ENCODE measurements around the gene HOXC4. TPM values are rescaled to one million over a fixed set of nuclear protein-coding genes. Genes with fewer than 3 reads are reported as not detected.
A peak's percentile ranks its signal among the peaks of the same experiment; 100 is the strongest.

The HOXC4 gene
- total and polyA plus RNA-seq, 2 experiments from 2014 or later, result 2.2 to 3.1 TPM

DNA sequence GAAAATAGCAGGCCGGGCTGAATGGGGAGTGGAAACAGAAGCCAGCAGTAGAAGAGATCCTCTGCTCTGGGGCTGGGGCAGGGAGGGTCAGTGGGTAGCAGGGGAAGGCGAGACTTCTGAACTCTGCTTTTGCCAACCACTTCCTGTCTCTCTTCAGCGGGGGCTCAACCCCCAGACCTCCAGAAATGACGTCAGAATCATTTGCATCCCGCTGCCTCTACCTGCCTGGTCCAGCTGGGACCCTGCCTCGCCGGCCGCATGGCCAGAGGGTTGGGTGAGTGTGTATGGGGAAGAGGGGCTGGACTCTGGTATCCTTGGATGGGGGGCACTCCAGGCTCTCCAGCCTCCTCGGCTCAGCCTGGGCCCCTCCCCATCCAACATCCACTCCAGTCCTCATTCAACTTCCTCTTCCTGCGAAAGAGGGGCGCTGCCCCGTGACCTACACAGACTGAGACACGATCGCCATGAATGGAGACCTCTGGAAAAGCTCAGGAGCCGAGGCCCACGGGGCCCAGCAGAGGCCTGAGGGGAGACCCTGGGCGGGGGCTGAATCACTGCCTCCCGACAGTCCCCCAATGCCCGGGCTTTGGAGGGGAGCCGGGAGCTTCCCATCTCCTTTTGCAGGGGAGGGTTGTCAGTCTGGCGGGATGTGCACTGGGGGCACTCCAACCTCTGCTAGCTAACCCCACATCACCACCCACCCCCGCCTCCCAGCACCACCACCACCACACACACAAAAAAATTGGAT, 458 bp upstream of the HOXC4 start:
- peak; percentile 46 for DNase-seq

DNA sequence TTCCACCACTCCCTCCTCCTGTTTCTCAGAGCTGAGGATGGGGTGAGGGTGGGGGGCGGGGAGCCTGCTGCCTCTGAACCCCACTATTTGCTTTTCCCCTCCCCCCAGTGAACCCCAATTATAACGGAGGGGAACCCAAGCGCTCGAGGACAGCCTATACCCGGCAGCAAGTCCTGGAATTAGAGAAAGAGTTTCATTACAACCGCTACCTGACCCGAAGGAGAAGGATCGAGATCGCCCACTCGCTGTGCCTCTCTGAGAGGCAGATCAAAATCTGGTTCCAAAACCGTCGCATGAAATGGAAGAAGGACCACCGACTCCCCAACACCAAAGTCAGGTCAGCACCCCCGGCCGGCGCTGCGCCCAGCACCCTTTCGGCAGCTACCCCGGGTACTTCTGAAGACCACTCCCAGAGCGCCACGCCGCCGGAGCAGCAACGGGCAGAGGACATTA, 1.1 kb downstream of the HOXC4 start:
- H4K20me1 ChIP-seq (ENCODE audit: insufficient read depth), result no peaks in the 10 kb centered on the region
- in situ Hi-C loops (cut with MboI), result no loop called here
- peaks cover 16% of the 10 kb centered on the region for H3K4me1 ChIP-seq (ENCODE audit: insufficient read depth)
- H3K4me2 ChIP-seq (ENCODE audit: unreplicated experiment), result peak overlapping the region; percentile 100
- peak; percentile 44 for DNase-seq
- peak overlapping the region; percentile 93 for H3K4me3 ChIP-seq
- no peaks in the 10 kb centered on the region for H3K9me3 ChIP-seq (ENCODE audit: low read depth)
- 6 to 10% methylated on average over 19 to 24 of the region's 24 CpGs for WGBS, 2 experiments (ENCODE audit: low coverage in 1 of 2, low lambda C conversion rate in 2 of 2, missing lambda C conversion rate in 2 of 2)
- H3K27me3 ChIP-seq (replicated peaks; ENCODE audit: insufficient read depth), result no peaks in the 10 kb centered on the region
- H3K36me3 ChIP-seq (ENCODE audit: low read depth), result no peaks in the 10 kb centered on the region
- H3K79me2 ChIP-seq (ENCODE audit: insufficient read depth), result peaks cover 33% of the 10 kb centered on the region
- peak overlapping the region; percentile 89 for H3K9ac ChIP-seq
- no peaks in the 10 kb centered on the region for H3F3A ChIP-seq (ENCODE audit: insufficient read depth)
- TF ChIP-seq EZH2 (IDR thresholded peaks at IDR 0.05; ENCODE audit: insufficient read depth, poor library complexity, severe bottlenecking), result no peak
- TF ChIP-seq EZH2phosphoT487 (IDR thresholded peaks at IDR 0.05; ENCODE audit: insufficient read depth, low read depth), result no peak
- no peaks in the 10 kb centered on the region for H3K9me2 ChIP-seq (ENCODE audit: insufficient read depth)
- peak overlapping the region; percentile 98 for H2AFZ ChIP-seq
- H3K27ac ChIP-seq, result no peak overlapping the region

More for the DNA sequence above, 458 bp upstream of the HOXC4 start:
- Histone ChIP-seq H3K9me3 (ENCODE audit: low read depth) (no peaks in the 10 kb centered on the region), H3K36me3 (ENCODE audit: low read depth) (no peaks in the 10 kb centered on the region), H3K79me2 (ENCODE audit: insufficient read depth) (peaks cover 33% of the 10 kb centered on the region), H3K4me1 (ENCODE audit: insufficient read depth) (peaks cover 16% of the 10 kb centered on the region), H4K20me1 (ENCODE audit: insufficient read depth) (no peaks in the 10 kb centered on the region), H3K9ac (peak overlapping the region; percentile 89), H3K9me2 (ENCODE audit: insufficient read depth) (no peaks in the 10 kb centered on the region), H2AFZ (peak overlapping the region; percentile 98), H3K27ac (peak overlapping the region; percentile 46), H3K4me3 (peak overlapping the region; percentile 93), H3K27me3 (replicated peaks; ENCODE audit: insufficient read depth) (no peaks in the 10 kb centered on the region), H3K4me2 (ENCODE audit: unreplicated experiment) (peak overlapping the region; percentile 100), H3F3A (ENCODE audit: insufficient read depth) (no peaks in the 10 kb centered on the region)
- in situ Hi-C loops (cut with MboI), result no loop called here
- WGBS, 2 experiments (ENCODE audit: low coverage in 1 of 2, low lambda C conversion rate in 2 of 2, missing lambda C conversion rate in 2 of 2), result 3 to 10% methylated on average over 21 to 22 of the region's 22 CpGs
- TF ChIP-seq EZH2phosphoT487 (IDR thresholded peaks at IDR 0.05; ENCODE audit: insufficient read depth, low read depth), result no peak
- no peak for TF ChIP-seq EZH2 (IDR thresholded peaks at IDR 0.05; ENCODE audit: insufficient read depth, poor library complexity, severe bottlenecking)

DNA sequence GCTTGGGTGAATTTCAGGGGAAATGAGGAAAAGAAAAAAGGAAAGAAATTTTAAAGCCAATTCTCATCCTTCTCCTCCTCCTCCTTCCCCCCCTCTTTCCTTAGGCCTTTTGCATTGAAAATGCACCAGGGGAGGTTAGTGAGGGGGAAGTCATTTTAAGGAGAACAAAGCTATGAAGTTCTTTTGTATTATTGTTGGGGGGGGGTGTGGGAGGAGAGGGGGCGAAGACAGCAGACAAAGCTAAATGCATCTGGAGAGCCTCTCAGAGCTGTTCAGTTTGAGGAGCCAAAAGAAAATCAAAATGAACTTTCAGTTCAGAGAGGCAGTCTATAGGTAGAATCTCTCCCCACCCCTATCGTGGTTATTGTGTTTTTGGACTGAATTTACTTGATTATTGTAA, 1.9 kb downstream of the HOXC4 start:
- Histone ChIP-seq H3K27me3 (replicated peaks; ENCODE audit: insufficient read depth) (no peaks in the 10 kb centered on the region), H3K79me2 (ENCODE audit: insufficient read depth) (peaks cover 27% of the 10 kb centered on the region), H3K9ac (no peak overlapping the region), H3K27ac (no peak overlapping the region), H3K4me3 (peak overlapping the region; percentile 34), H2AFZ (no peak overlapping the region), H3K9me2 (ENCODE audit: insufficient read depth) (no peaks in the 10 kb centered on the region), H3K4me2 (ENCODE audit: unreplicated experiment) (peak overlapping the region; percentile 43), H3K9me3 (ENCODE audit: low read depth) (no peaks in the 10 kb centered on the region), H4K20me1 (ENCODE audit: insufficient read depth) (no peaks in the 10 kb centered on the region), H3F3A (ENCODE audit: insufficient read depth) (no peaks in the 10 kb centered on the region), H3K4me1 (ENCODE audit: insufficient read depth) (peaks cover 16% of the 10 kb centered on the region), H3K36me3 (ENCODE audit: low read depth) (no peaks in the 10 kb centered on the region)
- 31 to 50% methylated on average over 2 of the region's 2 CpGs for WGBS, 2 experiments (ENCODE audit: low coverage in 1 of 2, low lambda C conversion rate in 2 of 2, missing lambda C conversion rate in 2 of 2)
- TF ChIP-seq EZH2phosphoT487 (IDR thresholded peaks at IDR 0.05; ENCODE audit: insufficient read depth, low read depth), result no peak
- in situ Hi-C loops (cut with MboI), result no loop called here
- DNase-seq, result no peak

DNA sequence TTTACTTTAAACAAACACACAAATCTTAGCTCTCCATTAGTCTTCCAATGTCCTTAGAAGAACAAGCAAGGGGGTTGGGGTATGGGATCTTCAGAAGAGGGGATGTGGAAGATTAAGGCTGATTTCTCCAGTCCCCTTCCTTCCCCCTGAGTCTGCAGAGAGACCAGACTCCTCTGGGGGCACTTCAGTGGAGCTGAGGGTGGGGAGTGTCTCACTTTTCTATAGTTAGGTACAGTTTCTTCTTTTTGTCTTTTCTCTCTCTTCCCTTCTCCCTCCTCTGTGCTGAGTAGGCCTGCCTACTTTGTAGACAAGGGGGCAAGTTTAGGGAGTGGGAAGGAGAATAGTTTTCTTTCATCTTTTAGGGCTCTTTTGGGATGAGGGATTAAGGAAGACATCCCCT, 2.5 kb downstream of the HOXC4 start:
- no peaks in the 10 kb centered on the region for H4K20me1 ChIP-seq (ENCODE audit: insufficient read depth)
- no peak overlapping the region for H3K4me2 ChIP-seq (ENCODE audit: unreplicated experiment)
- DNase-seq, result no peak
- H3K79me2 ChIP-seq (ENCODE audit: insufficient read depth), result peaks cover 27% of the 10 kb centered on the region
- H3K9me3 ChIP-seq (ENCODE audit: low read depth), result no peaks in the 10 kb centered on the region
- no peaks in the 10 kb centered on the region for H3K27me3 ChIP-seq (replicated peaks; ENCODE audit: insufficient read depth)
- no peaks in the 10 kb centered on the region for H3K9me2 ChIP-seq (ENCODE audit: insufficient read depth)
- no peak for TF ChIP-seq EZH2phosphoT487 (IDR thresholded peaks at IDR 0.05; ENCODE audit: insufficient read depth, low read depth)
- TF ChIP-seq EZH2 (IDR thresholded peaks at IDR 0.05; ENCODE audit: insufficient read depth, poor library complexity, severe bottlenecking), result no peak
- in situ Hi-C loops (cut with MboI), result no loop called here
- H3K27ac ChIP-seq, result no peak overlapping the region
- H3K4me3 ChIP-seq, result no peak overlapping the region
- H3K4me1 ChIP-seq (ENCODE audit: insufficient read depth), result peaks cover 20% of the 10 kb centered on the region
- no peaks in the 10 kb centered on the region for H3K36me3 ChIP-seq (ENCODE audit: low read depth)
- no peaks in the 10 kb centered on the region for H3F3A ChIP-seq (ENCODE audit: insufficient read depth)
- no peak overlapping the region for H3K9ac ChIP-seq
- no peak overlapping the region for H2AFZ ChIP-seq

Measured in GM23248 (cell line).